NCI-H526 (cell line): ENCODE measurements around the gene INF2.

ENCODE experiments used
- DNase-seq, 2 experiments: peaks; one replicate each; lab custom pipeline; 2025; lab: John Stamatoyannopoulos, UW

INF2 gene

GRCh38 chr14:104751539-104752422 is 62.4 kb downstream of the INF2 start:
- no peak for DNase-seq

- DNase-seq: no peak
These were observed 63.0 kb downstream of the INF2 start for GRCh38 chr14:104752423-104752734.

DNA sequence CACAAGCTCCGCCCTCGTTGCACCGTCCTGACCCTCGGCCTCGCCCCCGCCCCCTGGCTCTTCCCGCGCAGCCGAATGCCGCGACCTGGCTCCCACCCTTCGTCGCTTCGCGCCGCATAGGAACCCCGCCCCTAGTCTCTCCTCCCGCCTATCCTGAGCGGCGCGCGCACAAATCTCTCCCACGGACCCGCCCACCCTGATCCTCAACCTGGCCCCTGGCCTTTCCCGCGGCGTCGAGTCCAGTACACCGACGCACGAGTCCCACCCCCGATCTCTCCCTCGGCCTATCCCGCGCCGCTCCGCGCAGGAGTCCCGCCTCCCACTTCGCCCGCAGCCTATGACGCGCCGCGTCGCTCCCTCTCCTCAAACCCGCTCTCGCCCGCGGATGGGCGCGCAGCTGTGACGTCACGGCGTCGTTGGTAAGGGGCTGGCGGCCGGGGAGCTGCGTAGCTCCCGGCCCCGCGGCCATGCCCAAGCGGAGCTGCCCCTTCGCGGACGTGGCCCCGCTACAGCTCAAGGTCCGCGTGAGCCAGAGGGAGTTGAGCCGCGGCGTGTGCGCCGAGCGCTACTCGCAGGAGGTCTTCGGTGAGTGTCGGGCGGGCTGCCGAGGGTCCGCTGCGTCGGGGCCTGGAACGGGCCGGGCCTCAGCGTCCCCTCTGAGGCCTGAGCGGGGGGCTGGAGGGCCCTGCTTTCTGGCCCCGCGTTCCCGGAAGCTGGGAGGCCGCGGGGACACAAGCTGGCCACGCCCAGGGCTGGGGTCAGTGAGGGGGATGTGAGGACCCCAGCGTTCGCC is 63.5 kb downstream of the INF2 start, which contains the start of gene SIVA1:
TSS of gene SIVA1 (plus strand) at position 413 of the 793 bp plus-strand sequence. CDS start at position 468, 55 bp downstream.
- peak; percentile 98 to 100 for DNase-seq

DNA sequence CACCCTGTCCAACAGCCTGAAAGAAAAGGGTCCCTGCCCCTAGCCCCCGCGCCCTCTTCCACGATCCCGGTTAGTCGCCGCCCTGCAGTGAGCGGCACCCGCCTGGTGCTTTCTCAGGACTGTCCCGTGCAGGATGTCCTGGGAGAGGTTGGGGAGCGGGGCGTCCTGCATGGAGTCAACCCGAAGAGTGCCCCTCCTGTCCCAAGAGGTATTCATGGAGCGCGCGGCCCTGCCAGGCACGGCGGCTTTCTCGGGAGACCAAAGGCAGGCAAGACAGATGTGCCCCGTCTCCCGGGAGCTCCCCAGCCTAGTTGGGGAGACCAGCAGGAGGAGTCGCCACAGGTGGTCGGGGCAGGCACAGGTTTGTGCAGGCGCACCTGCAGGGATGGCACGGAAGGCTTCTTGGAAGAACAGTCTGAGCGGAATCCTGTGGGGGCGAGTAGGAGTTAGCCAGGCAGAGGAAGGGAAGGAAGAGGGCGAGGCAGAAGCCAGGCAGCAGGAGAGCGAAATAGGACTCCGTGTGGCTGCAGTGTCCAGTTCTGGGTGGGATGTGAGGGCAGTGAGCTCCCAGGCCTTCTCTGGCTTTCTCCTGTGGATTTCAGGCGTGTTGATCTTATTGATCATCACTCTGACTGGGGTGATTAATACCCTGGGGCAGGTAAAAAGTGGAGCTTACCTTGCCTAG is 64.3 kb downstream of the INF2 start:
- DNase-seq: no peak

DNA sequence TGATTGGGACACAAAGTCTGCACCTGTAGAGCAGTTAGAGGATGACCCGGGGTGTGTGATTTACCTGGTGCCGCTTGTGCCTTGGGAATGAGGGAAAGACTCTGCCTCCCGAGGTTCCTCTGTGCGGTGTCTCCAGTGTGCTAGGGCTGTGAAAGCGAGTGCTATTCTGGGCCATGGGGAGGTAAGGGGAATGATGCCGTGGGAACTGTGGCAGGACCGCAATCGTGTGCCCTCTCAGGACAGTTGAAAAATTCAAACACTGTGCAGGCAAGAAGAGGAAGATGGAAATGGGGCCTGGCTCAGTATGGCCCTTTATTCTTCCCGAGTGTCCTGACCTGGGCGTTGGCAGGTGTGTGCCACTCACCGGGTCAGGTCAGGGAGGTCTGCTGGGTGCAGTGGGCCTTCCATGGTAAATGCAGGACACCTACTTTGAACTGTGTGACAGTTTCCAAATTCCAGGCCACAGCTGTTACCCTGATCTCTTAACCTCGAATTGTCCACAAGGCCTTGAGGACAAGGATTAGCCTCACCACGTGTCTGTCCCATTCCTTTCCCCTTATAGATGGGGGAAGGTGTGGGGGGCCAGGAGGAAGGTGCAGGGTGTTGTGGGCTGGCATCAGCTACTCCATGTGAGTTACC is 64.9 kb downstream of the INF2 start:
- no peak for DNase-seq

- DNase-seq: no peak
These were observed 66.2 kb downstream of the INF2 start for GRCh38 chr14:104755621-104756020.

- no peak for DNase-seq
These were observed 67.2 kb downstream of the INF2 start for GRCh38 chr14:104756477-104757237.

- no peak for DNase-seq
These were observed 67.8 kb downstream of the INF2 start for GRCh38 chr14:104757238-104757585.

DNA sequence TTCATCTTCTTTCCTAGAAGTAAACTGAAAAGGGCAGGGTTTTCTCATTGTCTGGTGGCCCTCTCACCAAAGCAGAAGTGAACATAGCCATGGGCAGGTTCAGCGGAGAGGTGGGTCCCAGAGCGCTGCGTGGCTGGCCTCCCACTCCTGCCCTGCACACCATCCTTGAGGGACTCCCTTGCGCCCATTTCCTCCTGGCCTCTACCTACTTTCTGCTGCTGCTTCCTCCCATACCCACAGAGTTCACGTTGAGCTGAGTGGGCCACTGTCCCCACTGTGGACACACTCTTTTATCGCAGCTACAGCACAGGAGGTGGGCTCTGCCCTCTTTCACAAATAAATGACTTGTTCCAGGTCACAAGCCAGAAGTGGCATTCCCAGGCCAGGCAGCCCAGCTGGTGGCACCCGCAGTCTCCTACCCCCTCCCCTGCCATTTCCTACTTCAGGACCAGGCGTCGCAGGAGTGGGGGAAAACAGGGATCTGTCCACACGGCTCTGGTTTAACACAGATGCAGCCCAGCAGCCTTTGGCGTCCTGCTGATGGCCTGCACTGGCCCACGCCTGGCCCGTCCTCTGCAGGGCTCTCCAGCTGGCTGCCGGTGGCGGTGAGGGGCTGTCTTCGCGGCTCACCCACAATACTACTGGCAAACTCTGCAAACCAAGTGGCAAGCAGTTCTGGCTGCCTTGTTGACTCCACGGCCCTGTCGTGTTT is 68.4 kb downstream of the INF2 start:
- no peak for DNase-seq

- DNase-seq: no peak
These were observed 69.9 kb downstream of the INF2 start for GRCh38 chr14:104758981-104759969.

GRCh38 chr14:104765517-104765916 is 76.1 kb downstream of the INF2 start:
- no peak for DNase-seq

DNA sequence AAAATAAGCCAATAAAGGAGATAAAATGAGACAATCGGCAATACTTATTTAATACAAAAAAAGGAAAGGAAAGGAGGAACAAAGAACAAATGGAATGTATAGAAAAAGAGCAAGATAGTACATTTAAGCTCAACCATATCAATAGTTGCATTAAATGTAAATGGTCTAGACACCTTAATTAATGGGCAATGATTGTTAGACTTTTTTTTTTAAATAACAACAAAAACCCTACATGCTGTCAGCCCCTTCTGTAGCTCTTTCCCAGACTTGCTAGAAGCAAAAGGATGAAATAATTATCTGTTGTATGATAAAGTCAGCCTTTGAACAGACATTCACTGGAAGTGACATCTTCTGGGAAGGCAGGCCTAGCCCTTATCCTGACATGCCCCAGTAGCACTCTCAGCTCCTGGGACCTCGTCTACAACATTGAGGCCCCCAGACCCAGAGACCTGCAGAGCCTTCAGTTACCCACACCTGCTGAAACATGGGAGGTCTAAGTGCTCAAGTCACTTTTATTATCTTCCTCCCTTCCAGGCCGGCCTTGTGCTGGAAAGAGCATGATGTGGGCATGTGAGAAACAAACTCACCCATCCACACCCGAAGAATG is 76.9 kb downstream of the INF2 start:
- DNase-seq: no peak

DNA sequence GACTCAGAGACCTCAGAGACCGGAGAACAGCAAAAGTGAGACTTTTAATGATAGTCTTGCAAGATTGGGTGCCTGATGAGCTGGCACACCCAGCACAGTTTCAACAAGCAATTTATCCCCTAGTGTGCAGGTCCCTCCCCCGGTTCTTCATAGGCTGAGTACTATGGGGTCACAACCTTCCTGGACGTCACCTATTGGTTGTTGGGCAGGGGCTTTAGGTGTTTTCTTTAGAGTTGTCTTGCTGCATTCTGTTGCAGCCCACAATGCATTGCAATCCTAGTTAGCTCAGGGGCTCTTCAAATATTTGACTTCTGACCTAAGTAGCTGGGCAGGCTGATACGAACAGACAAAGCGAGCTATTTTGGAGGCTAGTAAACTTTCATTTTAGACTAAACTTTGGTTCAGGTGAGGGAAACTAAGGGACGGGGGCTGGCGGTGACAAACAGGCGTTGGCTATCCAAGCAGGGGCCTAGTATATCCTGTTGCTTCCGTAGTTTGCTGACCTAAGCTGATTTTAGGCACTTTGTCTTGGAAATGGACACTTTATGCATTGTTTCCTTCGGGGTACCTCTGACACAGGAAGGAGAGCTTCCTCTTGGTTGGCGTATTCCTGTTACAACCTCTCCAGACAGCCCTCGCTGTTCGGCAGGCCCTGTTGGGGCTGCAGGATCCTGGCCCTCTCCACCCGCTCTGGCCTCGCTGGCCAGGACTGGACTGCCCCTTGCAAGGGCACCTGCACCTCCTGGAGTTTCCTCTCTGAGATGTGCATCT is 77.6 kb downstream of the INF2 start:
- no peak for DNase-seq

- DNase-seq: no peak
These were observed 78.2 kb downstream of the INF2 start for GRCh38 chr14:104767634-104767918.

GRCh38 chr14:104768437-104769323 is 79.3 kb downstream of the INF2 start:
- DNase-seq: peak in 1 of 2 experiments; percentile 82

GRCh38 chr14:104769324-104770071 is 80.1 kb downstream of the INF2 start:
- no peak for DNase-seq

DNA sequence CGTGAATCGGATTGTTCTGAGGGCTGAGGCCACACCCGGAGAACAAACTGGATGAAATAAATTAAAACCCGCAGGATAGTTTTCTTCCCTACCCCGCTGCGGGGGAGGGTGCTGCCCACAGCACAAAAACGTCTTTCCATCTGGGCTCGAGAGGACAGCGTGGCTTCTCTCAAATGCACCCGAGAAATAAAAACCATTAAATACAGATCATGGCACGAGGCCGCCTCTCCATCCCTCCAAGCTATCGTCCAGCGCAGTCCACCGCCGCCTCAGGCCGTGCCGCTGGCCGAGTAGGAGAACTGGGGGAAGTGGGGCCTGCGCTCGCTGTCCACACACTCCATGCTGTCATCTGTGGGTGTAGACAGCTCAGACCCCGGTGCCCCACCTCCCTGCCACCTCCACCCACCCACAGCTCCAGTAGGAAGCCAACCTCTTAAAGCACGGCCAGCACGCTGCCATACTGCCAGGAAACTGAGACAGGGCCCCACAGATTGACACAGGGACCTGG is 80.7 kb downstream of the INF2 start:
- DNase-seq: no peak
